ENCODE data around the gene GLS. TPM values are rescaled to one million over a fixed set of nuclear protein-coding genes. Genes with fewer than 3 reads are reported as not detected.

GLS gene
- total and polyA plus RNA-seq, 5 experiments from 2014 or later, result 30.0 to 214 (median 55.9) TPM

- H3K27ac Mint-ChIP-seq, result peak overlapping the region in 8 of 10 donors; percentile 2 to 75 (median 56)
- peaks cover 0 to 51% (median 4%) of the 10 kb centered on the region in 3 donors for H3K36me3 Mint-ChIP-seq
- H3K27me3 Mint-ChIP-seq, result no peaks in the 10 kb centered on the region
- H3K4me3 Mint-ChIP-seq, result peak overlapping the region in 7 of 10 donors; percentile 2 to 39 (median 15)
- H3K4me1 Mint-ChIP-seq, result peaks cover 24 to 81% (median 58%) of the 10 kb centered on the region in 4 donors
- DNase-seq (no peak), ATAC-seq (no peak)
- POLR2A ChIA-PET, result interaction anchor here (0.7 to 2.4 kb wide), 3 partner anchors 10 to 734 kb away, joined by 4 to 26 read pairs (median 10); partner anchors contain the start of gene GLS
- H3K9me3 Mint-ChIP-seq, result no peaks in the 10 kb centered on the region
Observed at GRCh38 chr2:190891372-190891771, 10.8 kb downstream of the GLS start.

- no peak for DNase-seq
- H3K36me3 Mint-ChIP-seq, result peaks cover 0 to 56% (median 8%) of the 10 kb centered on the region in 3 donors
- no peaks in the 10 kb centered on the region for H3K9me3 Mint-ChIP-seq
- ATAC-seq, result no peak
- POLR2A ChIA-PET, result interaction anchor here (2.2 kb wide), 1 partner anchor 10 kb away, joined by 26 read pairs; the partner anchor contains the start of gene GLS
- H3K27ac Mint-ChIP-seq, result peak overlapping the region in 9 of 10 donors; percentile 2 to 88 (median 64)
- peaks cover 28 to 80% (median 60%) of the 10 kb centered on the region in 4 donors for H3K4me1 Mint-ChIP-seq
- peak overlapping the region in 3 of 10 donors; percentile 4 to 23 (median 17) for H3K4me3 Mint-ChIP-seq
- H3K27me3 Mint-ChIP-seq, result no peaks in the 10 kb centered on the region
Observed at GRCh38 chr2:190891889-190892288, 11.3 kb downstream of the GLS start.

- Mint-ChIP-seq H3K36me3 (peaks cover 0 to 63% (median 8%) of the 10 kb centered on the region in 3 donors), H3K27ac (peak overlapping the region in 6 of 10 donors; percentile 22 to 81 (median 42)), H3K27me3 (no peaks in the 10 kb centered on the region), H3K4me1 (peaks cover 27 to 67% (median 51%) of the 10 kb centered on the region in 4 donors), H3K4me3 (no peak overlapping the region), H3K9me3 (no peaks in the 10 kb centered on the region)
- no peak for ATAC-seq
- POLR2A ChIA-PET, result interaction anchor here (0.6 to 2.2 kb wide), 2 partner anchors 12 to 27 kb away, joined by 5 to 26 read pairs; partner anchors contain the start of gene GLS
- no peak for DNase-seq
Observed at GRCh38 chr2:190893157-190893556, 12.5 kb downstream of the GLS start.

GRCh38 chr2:190896477-190896876 is 15.9 kb downstream of the GLS start:
- H3K36me3 Mint-ChIP-seq, result peaks cover 0 to 66% (median 8%) of the 10 kb centered on the region in 3 donors
- ATAC-seq, result no peak
- no peak overlapping the region for H3K4me3 Mint-ChIP-seq

GRCh38 chr2:190903693-190904450 is 23.3 kb downstream of the GLS start:
- Mint-ChIP-seq H3K36me3 (peaks cover 6 to 79% (median 14%) of the 10 kb centered on the region in 3 donors), H3K4me1 (peaks cover 5 to 9% (median 6%) of the 10 kb centered on the region in 4 donors), H3K9me3 (no peaks in the 10 kb centered on the region), H3K27me3 (no peaks in the 10 kb centered on the region), H3K4me3 (no peak overlapping the region), H3K27ac (peak overlapping the region in 6 of 10 donors; percentile 29 to 72 (median 48))
- POLR2A ChIA-PET, result interaction anchor here (1.4 kb wide), 1 partner anchor 22 kb away, joined by 4 read pairs; no protein-coding TSS in a partner anchor
- DNase-seq (no peak), ATAC-seq (no peak)

More at GRCh38 chr2:190896477-190896876, 15.9 kb downstream of the GLS start:
- peaks cover 11 to 35% (median 25%) of the 10 kb centered on the region in 4 donors for H3K4me1 Mint-ChIP-seq
- peak overlapping the region in 8 of 10 donors; percentile 7 to 58 (median 18) for H3K27ac Mint-ChIP-seq
- POLR2A ChIA-PET, result no interaction called here
- DNase-seq, result no peak
- H3K27me3 Mint-ChIP-seq, result no peaks in the 10 kb centered on the region
- no peaks in the 10 kb centered on the region for H3K9me3 Mint-ChIP-seq

- Mint-ChIP-seq H3K9me3 (no peaks in the 10 kb centered on the region), H3K36me3 (peaks cover 6 to 81% (median 14%) of the 10 kb centered on the region in 3 donors), H3K4me1 (peaks cover 5 to 10% (median 7%) of the 10 kb centered on the region in 4 donors), H3K4me3 (no peak overlapping the region), H3K27me3 (no peaks in the 10 kb centered on the region), H3K27ac (peak overlapping the region in 2 of 10 donors; percentile 72 to 77)
- DNase-seq (no peak), ATAC-seq (no peak)
- POLR2A ChIA-PET, result no interaction called here
Observed at GRCh38 chr2:190904640-190905261, 24.1 kb downstream of the GLS start.

GRCh38 chr2:190908532-190908931 is 27.9 kb downstream of the GLS start:
- H3K36me3 Mint-ChIP-seq, result peaks cover 9 to 84% (median 10%) of the 10 kb centered on the region in 3 donors
- no peaks in the 10 kb centered on the region for H3K27me3 Mint-ChIP-seq
- POLR2A ChIA-PET, result no interaction called here
- no peak overlapping the region for H3K4me3 Mint-ChIP-seq
- H3K4me1 Mint-ChIP-seq, result peaks cover 6 to 21% (median 12%) of the 10 kb centered on the region in 4 donors
- DNase-seq, result no peak
- H3K27ac Mint-ChIP-seq, result peak overlapping the region in 1 of 10 donors; percentile 49
- no peaks in the 10 kb centered on the region for H3K9me3 Mint-ChIP-seq
- no peak for ATAC-seq

GRCh38 chr2:190909680-190910079 is 29.1 kb downstream of the GLS start:
- no peaks in the 10 kb centered on the region for H3K9me3 Mint-ChIP-seq
- POLR2A ChIA-PET, result interaction anchor here (0.7 kb wide), 1 partner anchor 18 kb away, joined by 3 read pairs; no protein-coding TSS in a partner anchor
- H3K4me3 Mint-ChIP-seq, result no peak overlapping the region
- H3K27me3 Mint-ChIP-seq, result no peaks in the 10 kb centered on the region
- ATAC-seq (no peak), DNase-seq (no peak)
- peaks cover 5 to 24% (median 13%) of the 10 kb centered on the region in 4 donors for H3K4me1 Mint-ChIP-seq
- H3K36me3 Mint-ChIP-seq, result peaks cover 3 to 77% (median 10%) of the 10 kb centered on the region in 3 donors
- H3K27ac Mint-ChIP-seq, result no peak overlapping the region

- H3K4me1 Mint-ChIP-seq, result peaks cover 6 to 28% (median 15%) of the 10 kb centered on the region in 4 donors
- peak overlapping the region in 3 of 10 donors; percentile 7 to 61 (median 29) for H3K27ac Mint-ChIP-seq
- ATAC-seq (no peak), DNase-seq (no peak)
- POLR2A ChIA-PET, result interaction anchor here (0.7 kb wide), 2 partner anchors 17 to 25 kb away, joined by 3 to 4 read pairs; no protein-coding TSS in a partner anchor
- no peaks in the 10 kb centered on the region for H3K9me3 Mint-ChIP-seq
- H3K27me3 Mint-ChIP-seq, result no peaks in the 10 kb centered on the region
- peaks cover 3 to 69% (median 11%) of the 10 kb centered on the region in 3 donors for H3K36me3 Mint-ChIP-seq
- H3K4me3 Mint-ChIP-seq, result no peak overlapping the region
Observed at GRCh38 chr2:190910341-190911136, 29.9 kb downstream of the GLS start.

- POLR2A ChIA-PET, result no interaction called here
- Mint-ChIP-seq H3K27me3 (no peaks in the 10 kb centered on the region), H3K27ac (peak overlapping the region in 5 of 10 donors; percentile 0 to 51 (median 24)), H3K4me1 (peaks cover 10 to 40% (median 26%) of the 10 kb centered on the region in 4 donors), H3K4me3 (no peak overlapping the region), H3K9me3 (no peaks in the 10 kb centered on the region), H3K36me3 (peaks cover 3 to 70% (median 13%) of the 10 kb centered on the region in 3 donors)
- ATAC-seq (no peak), DNase-seq (no peak)
Observed at GRCh38 chr2:190911813-190912212, 31.2 kb downstream of the GLS start.

- POLR2A ChIA-PET, result no interaction called here
- H3K27ac Mint-ChIP-seq, result peak overlapping the region in 2 of 10 donors; percentile 8 to 30
Observed at GRCh38 chr2:190912726-190913125, 32.1 kb downstream of the GLS start.

GRCh38 chr2:190913725-190914124 is 33.1 kb downstream of the GLS start:
- Mint-ChIP-seq H3K36me3 (peaks cover 9 to 74% (median 24%) of the 10 kb centered on the region in 3 donors), H3K27me3 (no peaks in the 10 kb centered on the region), H3K27ac (peak overlapping the region in 6 of 10 donors; percentile 9 to 61 (median 37)), H3K9me3 (no peaks in the 10 kb centered on the region), H3K4me1 (peaks cover 12 to 52% (median 37%) of the 10 kb centered on the region in 4 donors), H3K4me3 (no peak overlapping the region)
- DNase-seq (no peak), ATAC-seq (no peak)
- POLR2A ChIA-PET, result no interaction called here

More at GRCh38 chr2:190912726-190913125, 32.1 kb downstream of the GLS start:
- no peak for DNase-seq
- Mint-ChIP-seq H3K4me3 (no peak overlapping the region), H3K27me3 (no peaks in the 10 kb centered on the region), H3K4me1 (peaks cover 13 to 47% (median 30%) of the 10 kb centered on the region in 4 donors), H3K9me3 (no peaks in the 10 kb centered on the region), H3K36me3 (peaks cover 9 to 70% (median 19%) of the 10 kb centered on the region in 3 donors)
- ATAC-seq, result no peak

Data from naive thymus-derived CD8-positive, alpha-beta T cell (primary cell).